ENCODE data around the gene SEMA5B.
A peak's percentile ranks its signal among the peaks of the same experiment; 100 is the strongest.

GRCh38 chr3:122913539-122914100, 113.9 kb downstream of the SEMA5B start:
- TF ChIP-seq CTCF (optimal IDR thresholded peaks at IDR 0.05 in 1 of 3, IDR thresholded peaks at IDR 0.05 in 1 of 3, conservative IDR thresholded peaks at IDR 0.05 in 1 of 3; ENCODE audit: extremely low read depth in 1 of 3, insufficient read depth in 2 of 3, low read length in 3 of 3) (no peak), EZH2 (IDR thresholded peaks at IDR 0.05; ENCODE audit: low read length) (peak; percentile 31)
